HUES48 (cell line): ENCODE results near the gene COG5.
A peak's percentile ranks its signal among the peaks of the same experiment; 100 is the strongest.

ENCODE experiments used
- H3K27ac ChIP-seq: one replicate; pipeline ENCODE4 v1.7.0; 2013; ENCODE audit warnings: low read depth, low read length, inconsistent platforms
- H3K27me3 ChIP-seq: 2 replicates; pipeline ENCODE4 v1.6.1; 2013; ENCODE audit warnings: mild to moderate bottlenecking, low read length; ENCODE audit not compliant: control insufficient read depth, insufficient read depth
- H3K36me3 ChIP-seq: 2 replicates; pipeline ENCODE4 v1.6.1; 2013; ENCODE audit warnings: low read length; ENCODE audit not compliant: control insufficient read depth, insufficient read depth
- H3K4me1 ChIP-seq: 2 replicates; pipeline ENCODE4 v1.6.1; 2013; ENCODE audit warnings: mild to moderate bottlenecking, low read length; ENCODE audit not compliant: control insufficient read depth, insufficient read depth
- H3K4me3 ChIP-seq: 2 replicates; pipeline ENCODE4 v1.5.1; 2013; ENCODE audit warnings: mild to moderate bottlenecking, low read depth, low read length
- H3K9ac ChIP-seq: 2 replicates; pipeline ENCODE4 v1.6.1; 2013; ENCODE audit warnings: mild to moderate bottlenecking, low read depth, low read length, moderate library complexity
- H3K9me3 ChIP-seq: 2 replicates; pipeline ENCODE4 v1.6.1; 2013; ENCODE audit warnings: low read length; ENCODE audit not compliant: control insufficient read depth, insufficient read depth

The COG5 gene

GRCh38 chr7:107579885-107580715 is 16.4 kb upstream of the COG5 start, which contains the start of gene BCAP29:
TSS of gene BCAP29 (plus strand) at chr7:107580246. CDS start at chr7:107580773, 527 bp downstream.
- Histone ChIP-seq H3K4me1 (0 out of 2 replicates have a peak, but pooled peaks cover 3% of the 10 kb centered on the region), H3K9ac (peak within 1 kb of the TSS; percentile 87), H3K36me3 (peaks cover 23% of the 10 kb centered on the region), H3K27ac (peak within 1 kb of the TSS; percentile 89), H3K9me3 (no peaks in the 10 kb centered on the region), H3K27me3 (no peaks in the 10 kb centered on the region; the same call in 1 of the 2 replicates), H3K4me3 (peak within 1 kb of the TSS; percentile 100)

DNA sequence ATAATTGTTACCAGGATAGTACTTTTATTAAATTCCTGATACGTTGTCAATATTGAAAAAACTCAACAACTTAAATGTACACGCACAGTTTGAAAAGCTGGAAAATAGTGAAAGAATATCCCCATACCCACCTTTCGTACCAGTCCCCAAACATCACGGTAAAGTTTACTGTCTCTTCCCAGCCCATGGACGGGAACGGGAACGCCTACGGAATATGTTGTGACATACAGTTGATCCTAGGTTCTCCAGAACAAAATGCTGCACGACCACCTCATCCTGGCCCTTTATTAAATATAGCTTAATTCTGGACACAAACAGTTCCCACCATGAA is 15.8 kb upstream of the COG5 start:
- peak overlapping the region; percentile 89 for H3K27ac ChIP-seq
- H3K9ac ChIP-seq = peak overlapping the region; percentile 87
- no peaks in the 10 kb centered on the region; the same call in 1 of the 2 replicates for H3K27me3 ChIP-seq
- H3K4me1 ChIP-seq = 0 out of 2 replicates have a peak, but pooled peaks cover 3% of the 10 kb centered on the region
- peak overlapping the region; percentile 100 for H3K4me3 ChIP-seq
- peaks cover 29% of the 10 kb centered on the region for H3K36me3 ChIP-seq
- H3K9me3 ChIP-seq = no peaks in the 10 kb centered on the region

GRCh38 chr7:107573537-107573936 is 9.8 kb upstream of the COG5 start:
- H3K36me3 ChIP-seq = peaks cover 69% of the 10 kb centered on the region
- H3K4me1 ChIP-seq = no peaks in the 10 kb centered on the region
- no peaks in the 10 kb centered on the region for H3K27me3 ChIP-seq
- H3K4me3 ChIP-seq = no peak overlapping the region
- H3K27ac ChIP-seq = no peak overlapping the region
- no peaks in the 10 kb centered on the region for H3K9me3 ChIP-seq
- no peak overlapping the region for H3K9ac ChIP-seq

DNA sequence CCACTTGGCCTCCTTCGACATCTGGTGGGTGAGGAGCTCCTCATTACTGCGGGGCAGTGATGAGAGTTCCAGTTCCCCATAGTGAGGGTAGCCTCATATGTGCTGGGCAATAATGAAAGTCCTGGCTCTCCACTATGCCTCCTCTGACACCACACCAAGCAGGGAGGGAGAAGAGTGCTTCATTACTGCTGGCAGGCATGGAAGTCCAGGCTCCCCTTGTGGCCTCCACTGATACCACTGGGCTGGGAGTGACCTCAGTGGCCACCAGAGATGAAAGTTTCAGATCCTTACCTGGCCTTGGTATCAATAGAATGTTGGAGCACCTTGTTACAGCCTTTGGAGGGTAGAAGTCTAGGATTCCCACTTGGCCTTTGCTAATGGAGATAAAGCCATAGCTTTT is 6.6 kb upstream of the COG5 start:
- Histone ChIP-seq H3K9me3 (no peaks in the 10 kb centered on the region), H3K4me3 (no peak overlapping the region), H3K4me1 (no peaks in the 10 kb centered on the region), H3K27me3 (no peaks in the 10 kb centered on the region), H3K27ac (no peak overlapping the region), H3K9ac (no peak overlapping the region), H3K36me3 (peaks cover 58% of the 10 kb centered on the region)

- Histone ChIP-seq H3K27ac (peak overlapping the region; percentile 95), H3K9ac (peak overlapping the region; percentile 98), H3K4me3 (peak overlapping the region; percentile 100), H3K27me3 (no peaks in the 10 kb centered on the region), H3K36me3 (peaks cover 10% of the 10 kb centered on the region; the same call in 1 of the 2 replicates), H3K4me1 (peaks cover 13% of the 10 kb centered on the region; the same call in 1 of the 2 replicates), H3K9me3 (no peaks in the 10 kb centered on the region)
These were observed 1.0 kb upstream of the COG5 start for GRCh38 chr7:107564553-107565298.

- Histone ChIP-seq H3K27me3 (no peaks in the 10 kb centered on the region), H3K4me1 (peaks cover 13% of the 10 kb centered on the region; the same call in 1 of the 2 replicates), H3K4me3 (peak overlapping the region; percentile 100), H3K27ac (peak overlapping the region; percentile 95), H3K9ac (peak overlapping the region; percentile 98), H3K9me3 (no peaks in the 10 kb centered on the region), H3K36me3 (peaks cover 9% of the 10 kb centered on the region; the same call in 1 of the 2 replicates)
These were observed 492 bp downstream of the COG5 start for GRCh38 chr7:107563081-107563774.

GRCh38 chr7:107560898-107561516 is 2.7 kb downstream of the COG5 start:
- H3K9ac ChIP-seq = no peak overlapping the region
- H3K27ac ChIP-seq = no peak overlapping the region
- H3K9me3 ChIP-seq = no peaks in the 10 kb centered on the region
- no peak overlapping the region for H3K4me3 ChIP-seq
- H3K4me1 ChIP-seq = peaks cover 13% of the 10 kb centered on the region; the same call in 1 of the 2 replicates
- H3K36me3 ChIP-seq = peaks cover 17% of the 10 kb centered on the region
- no peaks in the 10 kb centered on the region for H3K27me3 ChIP-seq

- no peak overlapping the region for H3K27ac ChIP-seq
- H3K4me1 ChIP-seq = peaks cover 11% of the 10 kb centered on the region; the same call in 1 of the 2 replicates
- H3K4me3 ChIP-seq = no peak overlapping the region
- H3K9me3 ChIP-seq = no peaks in the 10 kb centered on the region
- no peaks in the 10 kb centered on the region for H3K27me3 ChIP-seq
- H3K9ac ChIP-seq = no peak overlapping the region
- peaks cover 26% of the 10 kb centered on the region for H3K36me3 ChIP-seq
These were observed 3.9 kb downstream of the COG5 start for GRCh38 chr7:107559864-107560263.

GRCh38 chr7:107555893-107556292 is 7.8 kb downstream of the COG5 start:
- Histone ChIP-seq H3K27ac (no peak overlapping the region), H3K4me3 (no peak overlapping the region), H3K9ac (no peak overlapping the region), H3K36me3 (peaks cover 50% of the 10 kb centered on the region), H3K4me1 (no peaks in the 10 kb centered on the region), H3K9me3 (no peaks in the 10 kb centered on the region), H3K27me3 (no peaks in the 10 kb centered on the region)

DNA sequence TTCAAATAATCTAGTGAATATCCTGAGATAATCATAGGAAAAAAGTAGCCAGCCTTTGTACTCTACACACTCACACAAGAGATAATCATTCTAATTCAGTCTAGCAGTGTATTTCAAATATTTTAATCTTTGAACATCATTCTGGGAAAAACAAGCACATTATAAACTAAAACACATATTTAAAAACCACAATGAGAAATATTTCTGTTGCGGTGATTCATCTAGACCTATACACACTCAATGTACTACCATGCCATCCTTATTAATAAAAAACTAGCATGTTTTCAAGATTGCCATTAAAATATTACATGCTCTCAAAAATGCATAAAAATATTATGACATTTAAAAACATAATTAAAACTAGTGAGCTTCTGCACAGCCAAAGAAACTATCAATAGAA is 11.8 kb downstream of the COG5 start:
- H3K9ac ChIP-seq = no peak overlapping the region
- H3K27ac ChIP-seq = no peak overlapping the region
- H3K4me1 ChIP-seq = no peaks in the 10 kb centered on the region
- H3K27me3 ChIP-seq = no peaks in the 10 kb centered on the region
- H3K36me3 ChIP-seq = peaks cover 52% of the 10 kb centered on the region
- no peaks in the 10 kb centered on the region for H3K9me3 ChIP-seq
- no peak overlapping the region for H3K4me3 ChIP-seq
